Stimulated activated CD8-positive, alpha-beta memory T cell treated with anti-CD3 and anti-CD28 coated beads, Interleukin-12 subunit alpha, Interleukin-12 subunit beta, amount 100 ng/mL, for 24 hours (primary cell): ENCODE measurements around the gene GPT2.
A peak's percentile ranks its signal among the peaks of the same experiment; 100 is the strongest.
"Not testable (repeated sequence)": the region's sequence is repeated elsewhere in the genome, so short reads cannot be mapped to it uniquely, and the experiment has no call there.

Experiments
- DNase-seq: peaks from one replicate; pipeline ENCODE4 v3.0.0-alpha.2; 2020; ENCODE audit errors: extremely low read depth

The GPT2 gene

DNA sequence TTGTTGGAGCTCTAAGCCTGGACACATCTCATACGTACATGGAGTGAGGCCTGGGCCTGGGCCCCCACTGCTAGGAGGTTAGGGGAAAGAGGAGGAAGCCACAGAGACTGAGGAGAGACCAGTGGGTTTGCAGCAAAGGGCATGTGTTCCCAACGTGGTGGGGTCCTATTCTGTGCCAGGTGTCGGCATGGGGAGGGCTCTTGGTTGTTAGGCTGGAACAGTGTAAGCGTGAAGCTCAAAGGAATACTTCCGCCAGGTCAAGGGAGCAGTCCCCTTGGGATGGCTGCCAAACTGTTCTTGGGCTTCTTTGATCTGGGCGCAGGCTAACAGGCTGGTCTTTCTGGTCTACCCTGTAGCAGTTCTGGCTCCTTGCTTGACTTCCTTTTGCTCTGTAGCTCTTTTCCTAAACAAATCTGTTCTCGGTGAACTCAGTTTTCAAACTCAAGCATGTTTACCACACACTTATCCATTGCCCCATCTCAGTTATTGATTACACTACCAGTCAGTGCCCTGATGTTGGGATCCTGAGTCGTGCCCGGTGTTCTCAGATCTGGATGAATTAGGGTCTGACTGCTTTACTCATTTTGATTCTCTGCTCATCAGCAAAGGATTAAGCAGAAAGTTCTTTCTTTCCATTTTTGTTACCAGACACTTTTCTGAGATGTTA lies 36.4 kb downstream of the GPT2 start:
- no peak for DNase-seq

DNA sequence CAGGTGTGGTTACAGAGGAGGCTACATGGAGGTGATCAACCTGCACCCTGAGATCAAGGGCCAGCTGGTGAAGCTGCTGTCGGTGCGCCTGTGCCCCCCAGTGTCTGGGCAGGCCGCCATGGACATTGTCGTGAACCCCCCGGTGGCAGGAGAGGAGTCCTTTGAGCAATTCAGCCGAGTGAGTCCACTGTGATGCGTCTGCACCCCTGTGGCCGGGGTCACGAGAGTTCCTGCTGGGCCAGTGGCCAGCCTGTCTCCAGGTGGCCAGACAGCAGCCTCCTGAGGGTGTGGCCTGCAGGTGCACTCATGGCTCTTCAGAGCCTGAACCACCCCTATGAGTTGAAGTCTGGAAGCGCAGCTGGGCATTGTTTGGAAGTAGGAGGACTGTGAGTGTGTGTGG lies 38.1 kb downstream of the GPT2 start:
- DNase-seq = no peak

DNA sequence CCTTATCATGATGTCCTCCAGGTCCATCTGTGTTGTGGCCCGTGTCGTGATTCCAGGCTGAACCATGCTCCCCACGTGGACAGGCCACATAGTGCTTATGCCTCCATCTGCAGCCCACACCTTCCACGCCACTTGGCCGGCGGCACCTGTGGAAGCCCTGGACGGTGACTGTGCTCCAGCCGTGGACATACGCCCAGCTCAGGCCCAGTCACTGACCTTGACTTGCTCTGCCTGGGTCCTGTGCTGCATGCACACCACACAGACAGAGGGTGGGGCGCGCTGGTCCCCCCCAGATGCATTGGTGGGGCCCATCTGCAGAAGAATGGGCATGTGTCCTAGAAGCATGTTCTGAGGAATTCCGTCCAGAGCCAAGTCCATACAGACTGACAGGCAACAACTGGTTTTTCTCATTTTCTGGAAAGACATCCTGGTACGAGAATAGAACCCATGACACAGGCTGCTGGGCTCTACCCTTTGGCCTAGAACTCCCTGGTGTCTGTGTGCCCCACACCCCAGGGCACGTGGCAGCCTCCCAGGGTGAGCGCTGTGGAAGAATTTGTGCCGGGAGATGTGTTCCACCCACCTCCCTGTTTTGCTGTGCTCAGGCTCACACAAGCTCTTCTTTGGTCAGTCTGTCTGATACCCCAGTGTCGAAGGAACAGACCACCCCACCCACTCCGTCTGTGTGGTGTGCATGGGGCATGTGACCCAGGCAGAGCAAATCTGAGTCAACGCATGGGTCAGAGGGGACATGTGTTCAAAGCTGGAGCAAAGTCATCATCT lies 39.5 kb downstream of the GPT2 start:
- DNase-seq = no peak

DNA sequence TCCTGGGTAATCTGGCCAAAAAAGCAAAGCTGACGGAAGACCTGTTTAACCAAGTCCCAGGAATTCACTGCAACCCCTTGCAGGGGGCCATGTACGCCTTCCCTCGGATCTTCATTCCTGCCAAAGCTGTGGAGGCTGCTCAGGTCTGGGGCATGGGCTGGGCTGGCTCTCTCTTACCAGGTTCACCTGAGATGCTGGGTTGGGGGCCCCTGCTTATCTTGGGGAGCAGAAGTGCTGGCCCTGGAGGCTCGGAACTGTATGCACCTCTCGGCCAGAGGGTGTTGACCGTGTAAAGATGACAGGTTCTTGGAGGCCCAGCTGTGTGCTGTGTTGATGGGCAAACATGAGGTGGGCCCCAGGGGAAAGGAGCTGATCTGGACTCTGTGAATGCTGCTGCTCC lies 40.2 kb downstream of the GPT2 start:
- DNase-seq = no peak

DNA sequence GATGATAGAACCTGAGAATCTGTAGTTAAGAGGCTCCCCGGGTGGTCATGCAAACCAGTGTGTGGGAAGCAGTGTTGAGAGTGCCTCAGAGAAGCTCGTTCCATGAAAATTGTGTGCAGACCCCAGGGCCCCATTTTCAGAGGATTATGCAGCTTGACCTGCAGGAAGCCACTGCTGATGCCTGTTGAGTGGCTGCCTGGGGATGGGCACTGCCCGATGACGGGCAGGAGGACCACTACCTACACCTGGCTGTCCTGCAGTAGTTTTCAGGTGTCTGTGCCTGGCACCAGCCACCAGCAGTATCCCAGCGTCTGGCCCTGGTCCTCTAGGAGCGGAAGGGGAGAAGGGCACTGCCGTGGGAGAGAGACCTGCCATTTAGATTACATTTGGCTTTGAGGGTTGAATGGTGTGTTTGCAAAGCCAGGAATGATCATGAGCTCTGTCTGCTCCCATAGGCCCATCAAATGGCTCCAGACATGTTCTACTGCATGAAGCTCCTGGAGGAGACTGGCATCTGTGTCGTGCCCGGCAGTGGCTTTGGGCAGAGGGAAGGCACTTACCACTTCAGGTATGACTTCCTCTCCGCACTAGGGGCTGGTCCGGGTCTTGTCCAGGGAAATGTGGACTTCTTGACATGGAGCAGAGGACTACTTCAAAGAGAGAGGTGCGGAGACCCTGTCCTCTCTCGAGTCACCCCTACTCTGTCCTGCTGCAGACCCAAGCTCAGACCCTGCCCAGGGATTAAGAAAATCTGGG lies 42.5 kb downstream of the GPT2 start:
- DNase-seq = no peak

DNA sequence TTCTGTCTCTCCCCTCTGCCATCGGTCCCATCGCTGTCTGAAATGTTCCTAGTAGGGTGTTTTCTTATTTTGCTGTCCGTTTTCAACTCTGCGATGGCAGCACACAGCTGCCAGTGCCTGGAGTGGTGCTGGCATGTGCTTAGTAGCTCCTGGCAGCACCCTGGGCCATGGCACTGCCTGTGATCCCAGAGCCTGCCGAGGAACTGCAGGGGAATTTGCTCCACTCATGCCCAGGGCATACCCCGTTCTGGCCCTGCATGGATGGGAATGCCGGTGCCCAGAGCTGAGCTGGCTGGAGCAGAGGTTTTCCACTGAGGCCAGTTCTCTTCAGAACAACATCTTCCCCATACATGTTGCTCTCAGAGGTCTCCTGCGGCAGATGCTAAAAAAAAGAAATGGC lies 43.1 kb downstream of the GPT2 start:
- DNase-seq = no peak

DNA sequence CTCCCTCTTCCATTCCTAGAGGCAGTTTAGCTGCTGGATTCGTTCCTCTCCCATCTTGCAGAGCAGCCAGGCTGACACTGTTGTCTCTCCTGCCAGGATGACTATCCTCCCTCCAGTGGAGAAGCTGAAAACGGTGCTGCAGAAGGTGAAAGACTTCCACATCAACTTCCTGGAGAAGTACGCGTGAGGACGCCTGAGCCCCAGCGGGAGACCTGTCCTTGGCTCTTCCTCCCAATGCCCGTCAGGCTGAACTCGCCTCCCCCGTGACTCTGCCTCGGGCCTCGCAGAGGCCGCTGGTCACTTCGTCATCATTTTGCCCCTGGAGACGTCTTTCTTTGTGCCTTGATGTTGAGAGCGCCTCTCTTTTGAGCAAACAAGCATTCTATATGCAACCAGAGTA lies 44.6 kb downstream of the GPT2 start:
- DNase-seq = no peak

DNA sequence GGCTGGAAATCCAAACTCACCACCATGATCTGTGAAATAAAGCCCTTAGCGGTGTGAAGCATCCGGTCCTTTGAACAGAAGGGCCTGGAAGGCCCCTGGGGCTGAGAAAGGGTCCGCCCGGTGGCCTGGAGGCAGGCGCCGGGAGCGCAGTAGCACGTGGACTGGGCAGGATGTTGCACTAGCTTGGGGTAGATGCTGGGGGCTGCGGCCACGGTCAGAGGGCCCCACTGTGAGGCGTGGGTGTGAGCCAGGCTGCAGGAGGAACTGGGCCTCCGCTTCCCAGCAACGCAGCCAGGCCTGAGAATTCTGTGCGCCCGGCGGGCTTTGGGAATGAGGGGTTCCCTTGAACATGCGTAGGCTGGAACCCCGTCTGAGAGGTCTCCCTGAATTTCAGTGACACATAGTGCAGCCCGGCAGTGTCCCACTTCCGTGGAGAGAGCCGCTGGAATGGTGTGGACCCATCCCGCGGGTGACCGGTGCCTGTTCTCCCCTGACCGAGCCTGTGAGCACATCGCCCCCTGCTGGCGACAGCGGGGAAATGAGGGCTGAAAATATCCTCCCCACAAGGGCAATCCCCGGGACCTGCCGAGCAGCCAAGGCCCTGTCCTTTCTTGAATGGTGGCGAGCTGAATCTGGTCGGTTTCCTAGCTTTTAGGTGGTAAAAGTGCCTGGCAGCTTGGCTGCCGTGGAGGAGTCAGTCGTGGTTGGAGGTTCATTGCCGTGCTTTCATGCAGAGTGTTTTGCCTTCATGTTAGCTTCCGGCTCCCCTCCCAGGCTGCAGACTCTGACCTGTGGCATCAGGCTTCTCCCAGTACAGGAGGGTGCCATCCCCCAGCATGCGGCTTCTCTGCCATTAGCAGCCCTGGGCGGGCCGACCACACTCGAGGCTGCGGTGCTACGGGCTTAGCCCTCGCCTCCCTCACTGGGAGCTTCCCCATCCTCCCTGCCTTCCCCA lies 45.5 kb downstream of the GPT2 start:
- no peak for DNase-seq

DNA sequence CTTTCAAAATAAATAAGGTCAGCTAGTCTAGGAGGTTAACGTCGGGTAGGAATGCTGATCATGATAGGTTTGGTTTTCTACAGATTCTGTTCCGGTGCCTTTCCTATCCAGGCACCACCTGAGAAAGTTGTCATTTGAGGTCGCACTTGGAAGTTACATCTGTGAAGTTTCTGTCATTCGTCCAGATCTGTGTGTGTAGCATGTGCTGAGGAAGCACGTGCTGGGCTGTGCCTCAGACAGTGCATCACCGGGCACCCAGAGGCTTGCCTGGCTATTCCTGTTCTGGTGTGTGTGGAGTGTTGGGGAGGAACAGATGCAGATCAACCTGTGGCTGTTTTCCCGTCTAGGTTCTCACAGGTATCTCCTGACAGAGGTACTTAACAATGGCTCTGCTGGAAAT lies 46.7 kb downstream of the GPT2 start:
- DNase-seq = no peak

DNA sequence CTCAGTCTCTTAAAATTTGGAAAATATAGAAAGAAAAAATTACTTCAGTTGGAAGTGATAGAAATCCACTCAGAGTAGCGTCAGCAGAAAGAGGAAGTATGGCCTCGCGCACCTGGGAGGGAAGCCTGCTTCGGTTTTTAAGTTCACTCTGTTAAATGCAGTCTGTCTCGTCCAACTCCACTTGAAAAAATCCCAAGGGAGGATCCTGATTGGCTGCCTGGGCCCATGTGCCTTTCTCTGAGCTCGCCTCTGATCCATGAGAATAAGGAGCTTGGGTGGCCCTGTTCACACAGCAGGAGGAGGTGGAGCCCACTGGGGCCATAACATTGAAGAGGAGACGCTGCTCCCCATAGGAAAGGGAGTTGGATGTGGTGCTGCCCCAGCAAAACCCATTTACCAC lies 48.6 kb downstream of the GPT2 start:
- DNase-seq = no peak

DNA sequence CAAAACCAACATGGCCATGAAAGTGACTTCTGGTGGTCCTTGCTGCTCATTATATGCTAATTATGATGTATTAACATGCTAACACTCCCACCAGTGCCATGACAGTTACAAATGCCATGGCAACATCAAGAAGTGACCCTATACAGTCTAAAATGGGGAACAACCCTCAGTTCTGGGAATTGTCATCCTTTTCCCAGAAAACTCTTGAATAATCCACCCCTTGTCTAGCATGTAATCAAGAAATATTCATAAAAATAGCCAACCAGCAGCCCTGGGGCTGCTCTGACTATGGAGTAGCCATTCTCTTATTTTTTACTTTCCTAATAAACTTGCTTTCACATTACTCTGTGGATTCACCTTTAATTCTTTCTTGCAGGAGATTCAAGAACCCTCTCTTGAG lies 53.4 kb downstream of the GPT2 start:
- DNase-seq = no peak

DNA sequence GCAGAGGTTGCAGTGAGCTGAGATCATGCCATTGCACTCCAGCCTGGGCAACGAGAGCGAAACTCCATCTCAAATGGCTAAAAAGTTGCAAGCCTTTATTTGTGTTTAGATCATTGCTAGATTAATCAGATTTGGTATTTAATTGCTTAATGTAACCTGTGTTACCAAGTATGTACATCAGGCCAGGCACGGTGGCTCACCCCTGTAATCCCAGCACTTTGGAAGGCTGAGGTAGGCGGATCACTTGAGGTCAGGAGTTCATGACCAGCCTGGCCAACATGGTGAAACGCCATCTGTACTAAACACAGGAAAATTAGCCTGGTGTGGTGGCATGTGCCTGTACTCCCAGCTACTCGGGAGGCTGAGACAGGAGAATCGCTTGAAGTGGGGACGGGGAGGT lies 60.6 kb downstream of the GPT2 start:
- DNase-seq = not testable (repeated sequence)

DNA sequence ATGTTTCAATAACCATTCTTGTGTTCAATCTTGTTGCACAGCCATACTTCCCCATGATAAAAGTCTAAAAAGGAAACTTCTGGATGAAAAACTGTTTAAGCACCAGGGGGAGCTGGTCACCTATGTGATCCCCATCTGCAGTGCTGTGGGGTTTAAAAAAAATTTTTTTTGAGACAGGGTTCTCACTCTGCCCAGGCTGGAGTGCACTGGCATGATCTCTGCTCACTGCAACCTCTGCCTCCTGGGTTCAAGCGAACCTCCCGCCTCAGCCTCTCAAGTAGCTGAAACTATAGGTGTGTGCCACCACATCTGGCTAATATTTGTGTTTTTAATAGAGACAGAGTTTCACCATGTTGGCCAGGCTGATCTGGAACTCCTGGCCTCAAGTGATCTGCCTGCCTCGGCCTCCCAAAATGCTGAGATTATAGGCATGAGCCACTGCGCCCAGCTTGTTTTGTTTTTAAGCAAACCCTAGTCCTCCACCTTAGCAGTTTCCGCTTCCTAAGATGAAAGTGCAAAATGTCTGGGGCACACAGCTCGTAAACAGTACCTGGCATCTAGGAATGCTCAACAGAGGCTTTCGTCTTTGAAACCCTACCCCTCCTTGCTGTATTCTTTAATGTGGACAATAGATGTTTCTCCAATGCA lies 63.9 kb downstream of the GPT2 start:
- DNase-seq = no peak

DNA sequence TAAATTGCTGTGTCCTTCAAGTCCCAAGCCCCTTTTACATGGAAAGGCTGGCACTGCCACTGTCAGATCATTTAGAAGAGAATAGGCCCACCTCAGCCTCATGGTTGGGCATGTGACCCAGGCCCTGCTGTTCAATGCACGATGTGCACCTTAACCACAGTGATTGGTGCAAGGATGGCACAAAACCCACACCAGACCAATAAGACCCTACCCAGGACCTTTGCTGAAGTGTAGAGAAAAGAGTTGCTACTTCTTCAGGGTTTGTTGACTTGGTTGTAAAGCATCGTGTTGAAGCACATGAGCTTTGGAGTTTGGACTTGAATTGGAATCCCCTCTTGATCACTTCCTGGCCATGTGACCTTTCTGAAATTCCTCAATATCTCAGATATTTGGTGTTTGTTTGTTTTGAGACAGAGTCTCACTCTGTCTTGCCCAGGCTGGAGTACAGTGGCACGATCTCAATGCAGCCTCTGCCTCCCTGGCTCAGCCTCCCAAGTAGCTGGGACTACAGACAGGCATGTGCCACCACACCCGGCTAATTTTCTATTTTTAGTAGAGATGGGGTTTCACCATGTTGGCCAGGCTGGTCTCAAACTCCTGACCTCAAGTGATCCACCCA lies 64.5 kb downstream of the GPT2 start:
- DNase-seq = no peak

DNA sequence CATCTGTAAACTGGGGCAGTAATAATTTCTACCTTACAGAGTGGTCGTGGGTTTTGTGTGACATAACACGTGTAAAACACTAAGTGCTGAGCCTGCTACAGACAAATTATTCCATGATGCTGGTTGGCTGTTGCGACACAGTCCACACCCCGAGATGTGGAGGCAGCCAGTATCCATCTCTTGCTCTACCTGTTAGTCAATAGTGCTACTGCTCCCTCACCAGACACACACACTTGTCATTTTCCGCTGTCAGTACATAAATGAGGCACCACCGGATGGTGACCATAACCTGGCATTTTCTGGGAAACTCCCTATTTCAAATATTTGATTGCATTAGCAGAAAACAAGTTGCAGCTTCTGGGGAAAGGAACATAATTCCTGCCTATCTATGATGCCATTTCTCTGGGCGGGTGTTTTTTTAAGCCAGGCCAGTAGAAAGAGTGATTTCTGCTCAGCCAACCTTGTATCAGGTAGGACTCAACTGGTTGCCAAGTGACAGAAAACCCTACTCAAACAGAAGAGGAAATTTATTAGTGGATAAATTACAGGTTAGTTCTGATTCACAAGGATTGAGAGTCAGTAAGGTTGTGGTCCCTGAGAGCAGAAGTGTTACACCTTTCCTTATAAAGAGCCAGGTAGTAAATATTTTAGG lies 65.2 kb downstream of the GPT2 start:
- DNase-seq = no peak

DNA sequence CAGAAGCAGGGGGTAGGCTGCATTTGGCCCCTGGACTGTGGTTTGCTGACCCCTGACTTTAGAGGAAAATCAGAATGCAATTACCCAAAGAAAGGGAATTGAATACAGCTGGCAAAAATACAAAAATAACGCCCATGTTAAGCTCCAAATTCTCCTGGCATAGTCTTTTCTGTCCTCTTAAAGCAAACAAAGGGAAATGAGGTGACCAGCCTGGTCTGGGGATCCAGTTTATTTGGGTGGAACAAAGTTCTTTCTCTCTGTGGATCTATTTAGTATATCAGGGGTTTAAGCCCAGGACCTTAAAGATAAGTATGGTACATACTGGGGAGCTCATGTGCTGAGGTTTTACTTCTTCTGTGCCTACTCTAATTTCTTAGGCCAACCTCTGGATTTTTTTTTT lies 65.8 kb downstream of the GPT2 start:
- no peak for DNase-seq

DNA sequence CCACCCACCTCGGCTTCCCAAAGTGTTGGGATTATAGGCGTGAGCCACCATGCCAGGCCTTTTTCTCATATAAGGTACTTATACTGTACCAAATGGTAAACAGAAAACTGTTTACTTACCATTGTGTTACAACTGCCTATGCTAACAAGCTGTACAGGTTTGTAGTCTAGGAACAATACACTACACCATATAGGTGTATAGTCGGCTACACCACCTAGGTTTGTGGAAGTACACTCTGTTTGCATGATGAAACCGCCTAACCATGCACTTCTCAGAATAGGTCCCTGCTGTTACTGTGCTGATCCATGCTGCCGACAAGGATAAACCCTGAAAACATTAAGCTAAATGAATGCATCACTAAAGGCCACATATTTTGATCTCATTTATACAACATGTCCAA lies 70.4 kb downstream of the GPT2 start:
- DNase-seq = no peak

DNA sequence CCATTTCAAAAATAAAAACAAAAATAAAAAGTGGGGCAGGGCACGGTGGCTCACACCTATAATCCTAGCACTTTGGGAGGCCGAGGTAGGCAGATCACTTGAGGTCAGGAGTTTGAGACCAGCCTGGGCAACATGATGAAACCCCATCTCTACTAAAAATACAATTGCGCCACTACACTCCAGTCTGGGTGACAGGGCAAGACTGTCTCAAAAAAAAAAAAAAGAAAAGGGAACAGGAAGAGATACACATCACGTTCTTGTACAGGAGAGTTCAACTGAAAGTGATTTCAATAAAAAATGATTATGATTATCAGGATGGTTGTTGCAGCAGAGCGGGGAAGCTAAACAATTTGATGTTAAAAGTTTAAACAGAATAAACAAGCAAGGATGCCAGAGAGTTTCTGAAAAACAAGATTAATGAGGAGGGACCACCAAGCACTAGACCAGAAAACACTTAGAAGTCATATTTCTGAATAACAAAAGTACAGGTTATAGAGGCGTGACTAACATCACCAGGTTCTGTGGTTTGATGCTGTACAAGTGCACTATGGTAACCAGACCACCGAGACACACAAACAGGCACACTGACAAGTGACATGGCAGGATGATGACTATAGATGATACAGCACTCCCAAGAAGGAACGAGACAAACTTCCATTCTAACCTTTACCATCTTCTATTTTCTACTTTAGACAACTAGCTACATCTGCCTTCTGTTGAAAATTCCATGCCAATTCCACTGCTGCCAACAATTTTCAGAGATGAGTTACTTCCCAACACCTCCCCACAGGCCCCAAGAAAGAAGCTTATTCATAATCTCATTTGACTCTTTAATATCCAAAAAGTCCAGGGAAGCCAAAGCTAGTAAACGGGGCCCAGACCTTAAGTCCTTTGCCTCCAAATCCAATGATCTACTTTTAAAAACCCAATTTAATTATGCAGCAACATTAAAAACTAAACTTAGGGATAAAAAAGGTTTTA lies 77.5 kb downstream of the GPT2 start:
- peak; percentile 27 for DNase-seq

DNA sequence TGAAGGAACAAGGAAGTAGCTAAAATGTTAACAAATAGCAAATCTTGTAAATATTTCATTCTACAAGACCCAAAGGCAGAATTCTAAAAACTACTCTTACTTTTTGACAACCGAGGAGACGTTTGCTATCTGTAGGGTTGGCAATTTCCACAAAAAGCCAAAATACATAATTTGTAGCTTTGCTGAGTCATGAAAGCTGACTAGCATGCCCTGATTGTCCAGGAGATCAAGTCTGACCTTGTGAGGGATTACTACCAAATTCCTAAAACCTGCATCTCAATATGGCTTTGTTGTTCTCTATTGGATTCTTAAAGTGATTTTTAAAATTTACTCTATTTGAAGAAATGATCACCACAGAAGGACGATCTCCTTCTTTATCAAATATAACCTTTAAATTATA lies 78.5 kb downstream of the GPT2 start:
- DNase-seq = no peak
